ENCODE data around the gene PPARG. TPM values are rescaled to one million over a fixed set of nuclear protein-coding genes. Genes with fewer than 3 reads are reported as not detected.

PPARG gene
- total RNA-seq, 4 donors from 2014 or later, result 9.7 to 17.8 (median 11.7) TPM

DNA sequence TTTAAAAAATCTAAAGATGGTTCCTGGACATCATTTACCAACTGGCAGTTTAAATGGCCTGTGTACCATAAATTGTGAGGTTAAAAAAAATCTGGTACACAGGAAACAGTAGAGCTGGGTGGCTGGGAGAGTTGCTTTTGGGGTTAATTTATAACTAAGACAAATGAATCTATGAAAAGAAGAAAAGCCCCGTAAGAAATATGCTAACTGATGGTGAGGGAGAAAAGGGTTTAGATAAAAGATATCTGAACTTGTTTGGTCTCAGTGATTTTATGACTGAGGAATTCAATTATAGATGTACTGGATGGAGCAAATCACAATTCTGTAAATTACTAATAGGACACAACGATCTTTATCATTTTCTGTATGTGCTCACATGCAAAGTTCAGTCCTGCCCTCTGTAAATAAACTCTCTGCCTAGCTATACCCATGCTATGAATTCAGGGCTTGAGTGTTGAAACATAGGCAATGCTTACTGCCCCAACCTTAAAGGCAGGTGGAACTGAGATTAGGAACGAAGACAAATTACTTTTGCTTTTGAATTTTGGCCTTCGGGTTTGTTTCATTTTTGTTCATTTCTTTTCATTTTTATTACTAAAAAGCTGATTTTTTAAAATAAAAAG is 28.0 kb downstream of the PPARG start:
- Histone ChIP-seq H3K9me3 (no peaks in the 10 kb centered on the region), H3K27me3 (no peaks in the 10 kb centered on the region), H3K4me3 (no peak overlapping the region), H3K36me3 (no peaks in the 10 kb centered on the region), H3K4me1 (no peaks in the 10 kb centered on the region), H3K27ac (no peak overlapping the region)
- DNase-seq (ENCODE audit: low spot score in 2 of 2), result no peak
- 84% methylated on average over 4 of the region's 4 CpGs for WGBS
- TF ChIP-seq, protein P1, sequence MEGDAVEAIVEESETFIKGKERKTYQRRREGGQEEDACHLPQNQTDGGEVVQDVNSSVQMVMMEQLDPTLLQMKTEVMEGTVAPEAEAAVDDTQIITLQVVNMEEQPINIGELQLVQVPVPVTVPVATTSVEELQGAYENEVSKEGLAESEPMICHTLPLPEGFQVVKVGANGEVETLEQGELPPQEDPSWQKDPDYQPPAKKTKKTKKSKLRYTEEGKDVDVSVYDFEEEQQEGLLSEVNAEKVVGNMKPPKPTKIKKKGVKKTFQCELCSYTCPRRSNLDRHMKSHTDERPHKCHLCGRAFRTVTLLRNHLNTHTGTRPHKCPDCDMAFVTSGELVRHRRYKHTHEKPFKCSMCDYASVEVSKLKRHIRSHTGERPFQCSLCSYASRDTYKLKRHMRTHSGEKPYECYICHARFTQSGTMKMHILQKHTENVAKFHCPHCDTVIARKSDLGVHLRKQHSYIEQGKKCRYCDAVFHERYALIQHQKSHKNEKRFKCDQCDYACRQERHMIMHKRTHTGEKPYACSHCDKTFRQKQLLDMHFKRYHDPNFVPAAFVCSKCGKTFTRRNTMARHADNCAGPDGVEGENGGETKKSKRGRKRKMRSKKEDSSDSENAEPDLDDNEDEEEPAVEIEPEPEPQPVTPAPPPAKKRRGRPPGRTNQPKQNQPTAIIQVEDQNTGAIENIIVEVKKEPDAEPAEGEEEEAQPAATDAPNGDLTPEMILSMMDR (IDR thresholded peaks at IDR 0.05), result no peak
- no peak for TF ChIP-seq POLR2AphosphoS5 (IDR thresholded peaks at IDR 0.05)
- no peak for TF ChIP-seq POLR2A (IDR thresholded peaks at IDR 0.05)
- no peak for TF ChIP-seq EP300 (IDR thresholded peaks at IDR 0.05)

DNA sequence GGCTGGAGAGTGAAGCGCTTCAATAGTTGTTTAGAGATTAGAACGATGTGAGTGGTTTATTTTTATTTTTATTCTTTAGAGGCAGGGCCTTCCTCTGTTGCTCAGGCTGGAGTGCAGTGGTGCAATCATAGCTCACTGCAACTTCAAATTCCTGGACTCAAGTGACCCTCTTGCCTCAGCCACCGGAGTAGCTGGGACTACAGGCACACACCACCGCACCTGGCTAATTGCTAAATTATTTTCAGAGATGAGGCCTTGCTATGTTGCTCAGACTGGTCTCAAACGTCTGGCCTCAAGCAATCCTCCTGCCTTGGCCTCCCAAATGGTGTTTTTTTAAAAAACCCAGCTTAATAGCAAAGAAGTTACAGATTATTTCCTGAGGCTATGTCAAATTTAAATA is 29.0 kb downstream of the PPARG start:
- TF ChIP-seq, protein P1 (IDR thresholded peaks at IDR 0.05), result no peak
- no peak for TF ChIP-seq POLR2A (IDR thresholded peaks at IDR 0.05)
- no peak for TF ChIP-seq EP300 (IDR thresholded peaks at IDR 0.05)
- Histone ChIP-seq H3K4me3 (no peak overlapping the region), H3K36me3 (no peaks in the 10 kb centered on the region), H3K27me3 (no peaks in the 10 kb centered on the region), H3K27ac (no peak overlapping the region), H3K9me3 (no peaks in the 10 kb centered on the region), H3K4me1 (no peaks in the 10 kb centered on the region)
- 88% methylated on average over 5 of the region's 5 CpGs for WGBS
- no peak for DNase-seq (ENCODE audit: low spot score in 2 of 2)

DNA sequence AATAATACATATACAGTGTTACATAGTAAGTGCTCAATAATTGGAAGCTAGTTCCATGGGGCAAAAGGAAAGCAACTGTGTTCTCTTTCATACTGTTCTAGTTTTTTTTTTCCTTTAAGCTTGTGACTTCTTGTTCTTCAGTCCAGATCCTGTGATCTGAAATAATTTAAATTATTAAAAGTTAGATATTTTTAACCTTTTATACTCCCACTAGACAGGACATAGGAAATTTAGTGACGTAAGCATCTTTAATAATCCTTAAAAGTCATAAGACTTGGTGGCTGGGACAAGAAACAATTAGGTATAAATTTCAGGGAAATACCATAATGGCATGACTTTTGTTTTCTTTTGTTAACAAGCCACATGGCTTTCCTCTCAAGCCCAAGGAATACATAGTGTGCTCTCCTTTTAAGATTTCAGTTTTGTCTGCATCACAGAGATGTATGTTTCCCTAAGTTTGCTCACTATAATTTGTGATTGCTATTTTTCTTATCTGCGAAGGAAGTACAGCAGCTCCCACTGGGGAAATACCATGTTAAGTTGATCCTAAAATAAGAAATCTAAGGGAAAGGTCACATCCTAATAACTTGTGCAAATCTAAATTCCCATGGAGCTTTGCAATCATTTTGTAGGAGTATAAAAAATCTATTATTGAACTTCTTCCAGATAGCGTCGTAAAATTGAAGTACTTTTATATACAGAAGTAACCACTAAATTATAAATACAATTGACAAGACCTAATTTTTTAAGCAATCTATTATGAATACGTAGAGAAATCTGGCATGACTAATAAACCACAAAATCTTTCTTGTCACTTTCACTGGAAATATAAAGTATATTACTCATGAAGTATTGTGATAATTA is 30.1 kb downstream of the PPARG start:
- H3K27me3 ChIP-seq, result no peaks in the 10 kb centered on the region
- TF ChIP-seq EP300 (IDR thresholded peaks at IDR 0.05) (no peak), POLR2AphosphoS5 (IDR thresholded peaks at IDR 0.05) (no peak)
- TF ChIP-seq, protein P1 (IDR thresholded peaks at IDR 0.05), result no peak
- H3K36me3 ChIP-seq, result no peaks in the 10 kb centered on the region
- H3K4me1 ChIP-seq, result no peaks in the 10 kb centered on the region
- H3K4me3 ChIP-seq, result no peak overlapping the region
- 48% methylated on average over 5 of the region's 5 CpGs for WGBS
- no peak for DNase-seq (ENCODE audit: low spot score in 2 of 2)
- no peak overlapping the region for H3K27ac ChIP-seq
- H3K9me3 ChIP-seq, result no peaks in the 10 kb centered on the region

DNA sequence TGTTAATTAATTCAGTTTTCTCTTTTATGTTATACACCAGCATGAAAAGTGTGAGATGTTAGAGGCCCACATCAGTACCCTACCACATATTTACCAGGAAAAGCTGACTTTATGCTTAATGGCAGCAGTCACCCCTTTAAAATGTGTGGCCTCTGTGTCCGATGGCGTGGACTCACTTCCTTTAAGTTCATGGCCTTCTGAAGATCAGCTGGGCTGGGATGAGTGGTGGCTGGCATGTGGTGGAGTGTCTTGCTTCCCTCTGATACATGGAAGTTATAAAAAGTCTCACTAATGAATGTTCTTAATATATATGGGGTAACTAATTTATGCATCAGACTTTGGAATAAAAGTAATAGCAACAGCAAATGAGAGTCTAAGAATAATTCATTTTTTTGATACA is 32.1 kb downstream of the PPARG start:
- no peaks in the 10 kb centered on the region for H3K4me1 ChIP-seq
- H3K36me3 ChIP-seq, result no peaks in the 10 kb centered on the region
- TF ChIP-seq, protein P1 (IDR thresholded peaks at IDR 0.05), result no peak
- TF ChIP-seq EP300 (IDR thresholded peaks at IDR 0.05), result no peak
- TF ChIP-seq POLR2A (IDR thresholded peaks at IDR 0.05), result no peak
- TF ChIP-seq POLR2AphosphoS5 (IDR thresholded peaks at IDR 0.05), result no peak
- H3K9me3 ChIP-seq, result no peaks in the 10 kb centered on the region
- H3K27ac ChIP-seq, result no peak overlapping the region
- H3K27me3 ChIP-seq, result no peaks in the 10 kb centered on the region
- 89% methylated on average over 2 of the region's 2 CpGs for WGBS
- no peak overlapping the region for H3K4me3 ChIP-seq
- no peak for DNase-seq (ENCODE audit: low spot score in 2 of 2)

DNA sequence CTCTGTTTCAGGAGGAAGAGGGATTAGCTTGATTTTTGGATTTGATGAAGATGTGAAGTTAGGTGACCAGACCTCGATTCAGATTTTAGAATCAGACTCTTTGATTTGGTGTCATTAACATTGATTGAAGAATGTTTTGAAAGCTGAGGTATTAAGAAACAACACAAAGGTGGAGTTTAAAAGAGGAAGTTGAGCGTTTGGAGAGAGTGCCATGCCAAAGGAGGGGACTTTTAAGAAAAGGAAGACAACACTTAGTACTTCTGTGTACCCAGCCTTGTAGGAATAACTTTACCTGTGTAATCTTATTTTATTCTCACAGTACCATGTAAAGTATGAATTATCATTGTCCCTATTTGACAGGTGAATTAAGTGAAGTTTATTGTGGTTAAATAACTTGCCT is 34.4 kb downstream of the PPARG start:
- WGBS, result 52% methylated on average over 2 of the region's 2 CpGs
- no peaks in the 10 kb centered on the region for H3K27me3 ChIP-seq
- no peak for DNase-seq (ENCODE audit: low spot score in 2 of 2)
- H3K9me3 ChIP-seq, result no peaks in the 10 kb centered on the region
- H3K27ac ChIP-seq, result no peak overlapping the region
- H3K4me1 ChIP-seq, result no peaks in the 10 kb centered on the region
- H3K4me3 ChIP-seq, result no peak overlapping the region
- no peaks in the 10 kb centered on the region for H3K36me3 ChIP-seq
- TF ChIP-seq EP300 (IDR thresholded peaks at IDR 0.05) (no peak), POLR2AphosphoS5 (IDR thresholded peaks at IDR 0.05) (no peak), POLR2A (IDR thresholded peaks at IDR 0.05) (no peak)
- TF ChIP-seq, protein P1 (IDR thresholded peaks at IDR 0.05), result no peak

All from suprapubic skin (tissue), 4 donors.